Measurements from ENCODE around the gene ZFP1.

ZFP1 gene

GRCh38 chr16:75100603-75100990 lies 47.7 kb upstream of the ZFP1 start:
- DNase-seq: no peak
- Histone ChIP-seq H3K4me2 (ENCODE audit: low read depth, low read length) (no peak overlapping the region), H3K9me3 (replicated peaks; ENCODE audit: insufficient read depth, low read length) (no peaks in the 10 kb centered on the region), H4K20me1 (ENCODE audit: insufficient read depth, low read length) (no peaks in the 10 kb centered on the region), H2AFZ (ENCODE audit: low read length) (no peak overlapping the region), H3K9ac (ENCODE audit: low read length) (no peak overlapping the region), H3K79me2 (ENCODE audit: low read length) (no peaks in the 10 kb centered on the region), H3K4me3 (ENCODE audit: low read length) (no peak overlapping the region), H3K4me1 (ENCODE audit: low read length) (no peaks in the 10 kb centered on the region), H3K27me3 (replicated peaks; ENCODE audit: insufficient read depth, low read length) (no peaks in the 10 kb centered on the region), H3K27ac (ENCODE audit: low read length) (no peak overlapping the region), H3K9me2 (replicated peaks; ENCODE audit: insufficient read depth, low read length) (no peaks in the 10 kb centered on the region), H3F3A (ENCODE audit: insufficient read depth, low read length) (no peaks in the 10 kb centered on the region), H3K36me3 (replicated peaks; ENCODE audit: insufficient read depth, low read length) (no peaks in the 10 kb centered on the region)
- TF ChIP-seq EZH2phosphoT487 (IDR thresholded peaks at IDR 0.05; ENCODE audit: low read length) (no peak), EZH2 (optimal IDR thresholded peaks at IDR 0.05; ENCODE audit: low read depth, low read length) (no peak)
- TF ChIP-seq, protein P1, sequence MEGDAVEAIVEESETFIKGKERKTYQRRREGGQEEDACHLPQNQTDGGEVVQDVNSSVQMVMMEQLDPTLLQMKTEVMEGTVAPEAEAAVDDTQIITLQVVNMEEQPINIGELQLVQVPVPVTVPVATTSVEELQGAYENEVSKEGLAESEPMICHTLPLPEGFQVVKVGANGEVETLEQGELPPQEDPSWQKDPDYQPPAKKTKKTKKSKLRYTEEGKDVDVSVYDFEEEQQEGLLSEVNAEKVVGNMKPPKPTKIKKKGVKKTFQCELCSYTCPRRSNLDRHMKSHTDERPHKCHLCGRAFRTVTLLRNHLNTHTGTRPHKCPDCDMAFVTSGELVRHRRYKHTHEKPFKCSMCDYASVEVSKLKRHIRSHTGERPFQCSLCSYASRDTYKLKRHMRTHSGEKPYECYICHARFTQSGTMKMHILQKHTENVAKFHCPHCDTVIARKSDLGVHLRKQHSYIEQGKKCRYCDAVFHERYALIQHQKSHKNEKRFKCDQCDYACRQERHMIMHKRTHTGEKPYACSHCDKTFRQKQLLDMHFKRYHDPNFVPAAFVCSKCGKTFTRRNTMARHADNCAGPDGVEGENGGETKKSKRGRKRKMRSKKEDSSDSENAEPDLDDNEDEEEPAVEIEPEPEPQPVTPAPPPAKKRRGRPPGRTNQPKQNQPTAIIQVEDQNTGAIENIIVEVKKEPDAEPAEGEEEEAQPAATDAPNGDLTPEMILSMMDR (IDR thresholded peaks at IDR 0.05; ENCODE audit: low read length): no peak

GRCh38 chr16:75101635-75102034 lies 46.7 kb upstream of the ZFP1 start:
- no peaks in the 10 kb centered on the region for H4K20me1 ChIP-seq (ENCODE audit: insufficient read depth, low read length)
- no peaks in the 10 kb centered on the region for H3K36me3 ChIP-seq (replicated peaks; ENCODE audit: insufficient read depth, low read length)
- TF ChIP-seq, protein P1 (IDR thresholded peaks at IDR 0.05; ENCODE audit: low read length): no peak
- no peak for TF ChIP-seq EZH2 (optimal IDR thresholded peaks at IDR 0.05; ENCODE audit: low read depth, low read length)
- no peak for TF ChIP-seq EZH2phosphoT487 (IDR thresholded peaks at IDR 0.05; ENCODE audit: low read length)
- H3K9me3 ChIP-seq (replicated peaks; ENCODE audit: insufficient read depth, low read length): no peaks in the 10 kb centered on the region
- H3F3A ChIP-seq (ENCODE audit: insufficient read depth, low read length): no peaks in the 10 kb centered on the region
- H3K4me3 ChIP-seq (ENCODE audit: low read length): no peak overlapping the region
- H3K27me3 ChIP-seq (replicated peaks; ENCODE audit: insufficient read depth, low read length): no peaks in the 10 kb centered on the region
- DNase-seq: no peak
- H3K27ac ChIP-seq (ENCODE audit: low read length): no peak overlapping the region
- no peak overlapping the region for H3K9ac ChIP-seq (ENCODE audit: low read length)
- no peak overlapping the region for H3K4me2 ChIP-seq (ENCODE audit: low read depth, low read length)
- H3K9me2 ChIP-seq (replicated peaks; ENCODE audit: insufficient read depth, low read length): no peaks in the 10 kb centered on the region
- no peaks in the 10 kb centered on the region for H3K79me2 ChIP-seq (ENCODE audit: low read length)
- H3K4me1 ChIP-seq (ENCODE audit: low read length): no peaks in the 10 kb centered on the region
- no peak overlapping the region for H2AFZ ChIP-seq (ENCODE audit: low read length)

DNA sequence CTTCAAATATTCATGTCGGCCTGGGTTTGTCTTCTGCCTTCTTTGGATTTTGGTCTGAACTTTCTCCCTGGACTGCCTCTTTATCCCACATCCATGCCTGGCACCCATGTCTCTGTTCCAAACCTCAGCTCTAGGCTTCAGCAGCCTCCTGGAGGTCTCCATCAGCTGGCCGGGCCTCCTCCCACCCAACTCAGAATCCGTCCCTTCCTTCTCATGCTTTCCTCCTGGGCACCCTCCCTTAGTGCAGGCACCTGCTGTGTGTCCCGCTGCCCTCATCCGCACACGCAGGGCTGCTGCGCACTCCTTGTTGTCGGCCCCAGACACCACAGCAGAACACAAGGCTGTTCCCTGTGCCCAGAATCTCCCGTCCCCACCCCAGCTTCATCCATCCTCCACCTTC lies 45.7 kb upstream of the ZFP1 start:
- H3K36me3 ChIP-seq (replicated peaks; ENCODE audit: insufficient read depth, low read length): no peaks in the 10 kb centered on the region
- no peak overlapping the region for H2AFZ ChIP-seq (ENCODE audit: low read length)
- H3K4me2 ChIP-seq (ENCODE audit: low read depth, low read length): no peak overlapping the region
- no peak overlapping the region for H3K4me3 ChIP-seq (ENCODE audit: low read length)
- H4K20me1 ChIP-seq (ENCODE audit: insufficient read depth, low read length): no peaks in the 10 kb centered on the region
- no peaks in the 10 kb centered on the region for H3K4me1 ChIP-seq (ENCODE audit: low read length)
- H3K27ac ChIP-seq (ENCODE audit: low read length): no peak overlapping the region
- no peaks in the 10 kb centered on the region for H3K9me2 ChIP-seq (replicated peaks; ENCODE audit: insufficient read depth, low read length)
- no peak for DNase-seq
- H3K9me3 ChIP-seq (replicated peaks; ENCODE audit: insufficient read depth, low read length): no peaks in the 10 kb centered on the region
- H3K27me3 ChIP-seq (replicated peaks; ENCODE audit: insufficient read depth, low read length): no peaks in the 10 kb centered on the region
- H3F3A ChIP-seq (ENCODE audit: insufficient read depth, low read length): no peaks in the 10 kb centered on the region
- TF ChIP-seq, protein P1 (IDR thresholded peaks at IDR 0.05; ENCODE audit: low read length): no peak
- H3K79me2 ChIP-seq (ENCODE audit: low read length): no peaks in the 10 kb centered on the region
- H3K9ac ChIP-seq (ENCODE audit: low read length): no peak overlapping the region

Data from MM.1S (cell line).